ENCODE data around the gene TENM3. TPM values are rescaled to one million over a fixed set of nuclear protein-coding genes. Genes with fewer than 3 reads are reported as not detected.

Gene TENM3
- total and polyA plus RNA-seq, 2 of the 8 experiments (the other 6 are each of a cell fraction or from before 2014, with no cell fraction given), result 36.9 to 69.3 TPM

DNA sequence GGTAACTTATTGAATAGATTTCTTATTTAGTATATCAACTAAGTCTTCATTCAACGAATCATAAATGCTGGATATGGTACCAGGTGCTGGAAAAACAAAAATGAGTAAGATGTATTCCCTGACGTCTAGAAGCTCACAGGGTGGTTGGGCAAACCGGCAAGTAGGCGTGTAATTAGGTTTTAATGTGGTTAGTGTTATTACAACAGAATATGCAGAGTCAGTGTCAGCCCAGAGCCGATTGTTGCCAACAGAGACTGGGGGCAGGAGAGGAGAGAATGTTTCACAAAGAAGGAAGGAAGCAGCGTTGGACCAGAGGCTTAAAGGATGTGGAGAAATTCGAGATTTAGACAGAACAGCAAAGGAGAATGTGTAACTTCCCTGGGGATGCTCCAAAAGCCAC lies 111.7 kb downstream of the TENM3 start:
- peaks cover 0 to 9% (median 1%) of the 10 kb centered on the region in 4 experiments; a peak in 4 of 7 replicates for H3K4me1 ChIP-seq (replicated peaks in 1 of 4; ENCODE audit: control insufficient read depth in 3 of 4, insufficient read depth in 4 of 4, low read length in 3 of 4)
- H3K27ac ChIP-seq (ENCODE audit: low read depth, low read length), result no peak overlapping the region
- no peaks in the 10 kb centered on the region for H3K27me3 ChIP-seq (replicated peaks in 1 of 4; ENCODE audit: control insufficient read depth in 3 of 4, extremely low read depth in 1 of 4, insufficient read depth in 3 of 4, low read length in 3 of 4)
- WGBS, 2 experiments (ENCODE audit: extremely low coverage in 1 of 2, insufficient coverage in 1 of 2, insufficient read length in 1 of 2, insufficient replicate concordance in 2 of 2, low coverage in 1 of 2, low lambda C conversion rate in 2 of 2, missing lambda C conversion rate in 1 of 2), result 84% methylated on average over 7 of the region's 7 CpGs; no CpG with 5 or more reads in 1 of the 2 experiments
- POLR2A ChIA-PET (ENCODE audit: partially characterized antibody), result no interaction called here
- no peak overlapping the region for H3K4me2 ChIP-seq (ENCODE audit: insufficient read depth in 1 of 2, low read depth in 2 of 2, low read length in 2 of 2)
- H3K9ac ChIP-seq (replicated peaks in 1 of 4; ENCODE audit: extremely low read depth in 1 of 4, low read depth in 3 of 4, low read length in 3 of 4), result no peak overlapping the region
- no peaks in the 10 kb centered on the region for H3K23me2 ChIP-seq (ENCODE audit: low read depth, low read length)
- H4K20me1 ChIP-seq (replicated peaks in 1 of 2; ENCODE audit: control insufficient read depth in 1 of 2, insufficient read depth in 2 of 2, low read length in 2 of 2), result no peaks in the 10 kb centered on the region
- no peak overlapping the region for H3K18ac ChIP-seq (ENCODE audit: extremely low read depth, low read length)
- no peak overlapping the region for H2BK12ac ChIP-seq (ENCODE audit: low read depth, low read length)
- no peak overlapping the region for H3K23ac ChIP-seq (ENCODE audit: insufficient read length)
- H3K79me1 ChIP-seq (ENCODE audit: low read depth, low read length), result no peaks in the 10 kb centered on the region
- H3K4ac ChIP-seq (replicated peaks; ENCODE audit: insufficient read length, low read depth, low read length), result no peak overlapping the region
- H3K79me2 ChIP-seq (ENCODE audit: control insufficient read depth in 1 of 2, insufficient read depth in 2 of 2, low read length in 2 of 2), result no peaks in the 10 kb centered on the region
- no peak overlapping the region for H2BK5ac ChIP-seq (ENCODE audit: low read depth, low read length)
- no peak overlapping the region for H2BK15ac ChIP-seq (ENCODE audit: low read length)
- H2BK120ac ChIP-seq (replicated peaks; ENCODE audit: low read depth, low read length), result no peak overlapping the region
- no peak overlapping the region for H3K56ac ChIP-seq (replicated peaks; ENCODE audit: insufficient read length, low read depth, low read length)
- no peak for DNase-seq (ENCODE audit: low read depth in 1 of 2, low spot score in 2 of 2)
- no peak overlapping the region for H3K4me3 ChIP-seq (ENCODE audit: extremely low read depth in 1 of 4, insufficient read depth in 2 of 4, low read depth in 3 of 4, low read length in 4 of 4)
- no peak overlapping the region for H2AFZ ChIP-seq (ENCODE audit: low read length)
- H4K91ac ChIP-seq (replicated peaks; ENCODE audit: insufficient read length, low read length), result no peak overlapping the region
- no peak for FAIRE-seq
- no peaks in the 10 kb centered on the region for H3K36me3 ChIP-seq (ENCODE audit: control insufficient read depth in 2 of 4, insufficient read depth in 4 of 4, low read length in 3 of 4)
- H4K8ac ChIP-seq (ENCODE audit: extremely low read depth, insufficient read depth, low read length), result no peak overlapping the region
- H2AK5ac ChIP-seq (ENCODE audit: low read depth, low read length), result no peak overlapping the region
- no peak overlapping the region for H4K5ac ChIP-seq (ENCODE audit: insufficient read length, low read depth, low read length)
- H3K14ac ChIP-seq (ENCODE audit: insufficient read length), result no peak overlapping the region
- no peak overlapping the region for H2BK20ac ChIP-seq (ENCODE audit: low read length)
- CTCF ChIA-PET (ENCODE audit: partially characterized antibody), result no interaction called here
- no peak for TF ChIP-seq BRCA1 (IDR thresholded peaks at IDR 0.05; ENCODE audit: low read depth, low read length)
- H3K9me3 ChIP-seq (ENCODE audit: insufficient read depth in 2 of 2, low read depth in 1 of 2, low read length in 1 of 2), result no peaks in the 10 kb centered on the region
